H1 (cell line): Measurements from ENCODE around the gene HSD17B1. TPM values are rescaled to one million over a fixed set of nuclear protein-coding genes. Genes with fewer than 3 reads are reported as not detected.

ENCODE experiments used
- HDAC6 ChIP-seq: IDR thresholded peaks from one replicate; pipeline ENCODE4 v1.7.1; 2012; ENCODE audit warnings: low read depth, mild to moderate bottlenecking, inconsistent platforms, low read length, moderate library complexity
- MAX ChIP-seq: IDR thresholded peaks from 2 replicates; pipeline ENCODE4 v1.6.1; 2012; ENCODE audit warnings: inconsistent platforms
- NANOG ChIP-seq: IDR thresholded peaks from 2 replicates; pipeline ENCODE4 v1.6.1; 2011; ENCODE audit warnings: low read length, low read depth, mild to moderate bottlenecking, inconsistent platforms; ENCODE audit not compliant: insufficient read depth, poor library complexity, severe bottlenecking
- polyA plus RNA-seq, 7 experiments: library from polyadenylated mRNA; depleted of rRNA in 3 of 7; stranded (reverse) in 5 of 7; unstranded in 2 of 7; fragments of >200 nt in 5 of 7; fragments of 200-250 nt in 2 of 7; gene quantifications; 1 replicate in 5 of 7; 2 replicates in 1 of 7; 4 replicates in 1 of 7; pipeline versions ENCODE4 v1.2.1 to v1.2.3, GENCODE V29; 2011 to 2013; ENCODE audit warnings: missing spikeins in 2 of 7, mixed read lengths in 2 of 7
- total RNA-seq: library from RNA; stranded (reverse); fragmentation: NEBNext Ultra II Directional; extraction: Animal tissue kit (Norgen Biotek cat#: 25700); gene quantifications from 2 replicates; pipeline ENCODE4 v1.2.1, GENCODE V29; 2021

The HSD17B1 gene
- total and polyA plus RNA-seq, 2 of the 8 experiments (the other 6 are each of a cell fraction or from before 2014, with no cell fraction given): 0.88 to 1.0 TPM

- TF ChIP-seq MAX (no peak), HDAC6 (no peak), NANOG (no peak)
These were observed 40.5 kb upstream of the HSD17B1 start (continued) for GRCh38 chr17:42512246-42512645.
